ENCODE data around the gene PCAT6.

DNA sequence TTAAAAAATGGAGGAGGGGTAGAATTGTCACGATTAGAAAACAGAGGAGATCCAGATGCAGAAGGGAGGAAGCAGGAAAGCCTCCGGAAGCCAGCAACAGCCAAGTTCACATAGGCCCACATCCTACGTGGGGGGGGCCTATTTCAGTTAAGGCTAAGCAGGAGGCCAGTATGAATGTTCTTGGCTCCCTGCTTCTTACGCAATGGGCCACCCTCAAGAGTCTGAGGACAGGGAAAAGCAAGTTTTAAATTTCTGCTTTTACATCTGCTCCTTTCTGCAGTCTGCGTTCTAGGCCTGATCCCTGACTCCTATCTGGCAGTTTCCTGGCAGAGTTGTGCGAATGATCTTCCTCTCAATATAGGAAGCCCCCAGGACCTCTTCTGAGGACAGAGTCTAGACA, 47.6 kb downstream of the PCAT6 start:
- TF ChIP-seq, protein P1, sequence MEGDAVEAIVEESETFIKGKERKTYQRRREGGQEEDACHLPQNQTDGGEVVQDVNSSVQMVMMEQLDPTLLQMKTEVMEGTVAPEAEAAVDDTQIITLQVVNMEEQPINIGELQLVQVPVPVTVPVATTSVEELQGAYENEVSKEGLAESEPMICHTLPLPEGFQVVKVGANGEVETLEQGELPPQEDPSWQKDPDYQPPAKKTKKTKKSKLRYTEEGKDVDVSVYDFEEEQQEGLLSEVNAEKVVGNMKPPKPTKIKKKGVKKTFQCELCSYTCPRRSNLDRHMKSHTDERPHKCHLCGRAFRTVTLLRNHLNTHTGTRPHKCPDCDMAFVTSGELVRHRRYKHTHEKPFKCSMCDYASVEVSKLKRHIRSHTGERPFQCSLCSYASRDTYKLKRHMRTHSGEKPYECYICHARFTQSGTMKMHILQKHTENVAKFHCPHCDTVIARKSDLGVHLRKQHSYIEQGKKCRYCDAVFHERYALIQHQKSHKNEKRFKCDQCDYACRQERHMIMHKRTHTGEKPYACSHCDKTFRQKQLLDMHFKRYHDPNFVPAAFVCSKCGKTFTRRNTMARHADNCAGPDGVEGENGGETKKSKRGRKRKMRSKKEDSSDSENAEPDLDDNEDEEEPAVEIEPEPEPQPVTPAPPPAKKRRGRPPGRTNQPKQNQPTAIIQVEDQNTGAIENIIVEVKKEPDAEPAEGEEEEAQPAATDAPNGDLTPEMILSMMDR (IDR thresholded peaks at IDR 0.05 in 8 of 11, conservative IDR thresholded peaks at IDR 0.05 in 3 of 11) = no peak
- peak in 1 of 3 donors; percentile 63 for TF ChIP-seq POLR2AphosphoS5 (IDR thresholded peaks at IDR 0.05)

All from spleen (tissue), 7 donors.